HG03342 (cell line): ENCODE results near the gene SMIM24.
"Not testable (repeated sequence)": the region's sequence is repeated elsewhere in the genome, so short reads cannot be mapped to it uniquely, and the experiment has no call there.

Experiments used
- ATAC-seq: cut with Tn5 transposase; IDR thresholded peaks from one replicate; pipeline ENCODE4 v1.9.1; 2021; ENCODE audit warnings: mild to moderate bottlenecking, moderate library complexity; ENCODE audit not compliant: unreplicated experiment

The SMIM24 gene

GRCh38 chr19:3457528-3458228, 22.6 kb downstream of the SMIM24 start:
- no peak for ATAC-seq

GRCh38 chr19:3456925-3457527, 23.3 kb downstream of the SMIM24 start:
- no peak for ATAC-seq

- ATAC-seq, result no peak
Measured at GRCh38 chr19:3455960-3456601, 24.2 kb downstream of the SMIM24 start.

- ATAC-seq, result no peak
Measured at GRCh38 chr19:3455393-3455955, 24.9 kb downstream of the SMIM24 start.

- no peak for ATAC-seq
Measured at GRCh38 chr19:3454656-3455392, 25.5 kb downstream of the SMIM24 start.

GRCh38 chr19:3453840-3454239, 26.5 kb downstream of the SMIM24 start:
- no peak for ATAC-seq

- not testable (repeated sequence) for ATAC-seq
Measured at GRCh38 chr19:3452942-3453214, 27.4 kb downstream of the SMIM24 start.

- no peak for ATAC-seq
Measured at GRCh38 chr19:3452171-3452941, 28.0 kb downstream of the SMIM24 start.

GRCh38 chr19:3451451-3451866, 28.9 kb downstream of the SMIM24 start:
- ATAC-seq, result no peak

- ATAC-seq, result no peak
Measured at GRCh38 chr19:3450796-3451411, 29.4 kb downstream of the SMIM24 start.

- no peak for ATAC-seq
Measured at GRCh38 chr19:3448616-3449334, 31.6 kb downstream of the SMIM24 start.

- not testable (repeated sequence) for ATAC-seq
Measured at GRCh38 chr19:3446657-3447056, 33.7 kb downstream of the SMIM24 start.

GRCh38 chr19:3444695-3445234, 35.6 kb downstream of the SMIM24 start:
- no peak for ATAC-seq

GRCh38 chr19:3443840-3444694, 36.3 kb downstream of the SMIM24 start:
- no peak for ATAC-seq

- ATAC-seq, result no peak
Measured at GRCh38 chr19:3442487-3443071, 37.7 kb downstream of the SMIM24 start.

GRCh38 chr19:3441986-3442329, 38.4 kb downstream of the SMIM24 start:
- ATAC-seq, result no peak

- ATAC-seq, result no peak
Measured at GRCh38 chr19:3441089-3441985, 39.0 kb downstream of the SMIM24 start.
